Smooth muscle cell (in vitro differentiated cells): ENCODE results near the gene AZU1. TPM values are rescaled to one million over a fixed set of nuclear protein-coding genes. Genes with fewer than 3 reads are reported as not detected.
"Not testable (repeated sequence)": the region's sequence is repeated elsewhere in the genome, so short reads cannot be mapped to it uniquely, and the experiment has no call there.

ENCODE experiments used
- DNase-seq: peaks from one replicate; lab custom pipeline; 2025; ENCODE audit not compliant: unreplicated experiment; lab: John Stamatoyannopoulos, UW
- H2AFZ ChIP-seq: fragments of 200-600 bp; sonication (generic); 2 replicates; pipeline ENCODE4 v1.6.0; 2016; ENCODE audit warnings: antibody characterized with exemption, low read depth, mild to moderate bottlenecking
- H3F3A ChIP-seq: fragments of 200-600 bp; sonication (generic); 2 replicates; pipeline ENCODE4 v1.6.0; 2017; ENCODE audit warnings: antibody characterized with exemption, low read depth
- H3K27ac ChIP-seq: fragments of 200-600 bp; sonication (generic); 2 replicates; pipeline ENCODE4 v1.5.1; 2016; ENCODE audit warnings: low read depth, mild to moderate bottlenecking
- H3K27me3 ChIP-seq: fragments of 200-600 bp; sonication (generic); 2 replicates; pipeline ENCODE4 v1.6.1; 2016; ENCODE audit warnings: low read depth, mild to moderate bottlenecking
- H3K36me3 ChIP-seq: fragments of 200-600 bp; sonication (generic); 2 replicates; pipeline ENCODE4 v1.5.1; 2016; ENCODE audit warnings: low read depth
- H3K4me1 ChIP-seq: fragments of 200-600 bp; sonication (generic); 2 replicates; pipeline ENCODE4 v1.5.1; 2016; ENCODE audit warnings: low read depth
- H3K4me2 ChIP-seq: fragments of 200-600 bp; sonication (generic); 2 replicates; pipeline ENCODE4 v1.6.0; 2016; ENCODE audit warnings: mild to moderate bottlenecking
- H3K4me3 ChIP-seq: fragments of 200-600 bp; sonication (generic); 2 replicates; pipeline ENCODE4 v1.5.1; 2016; ENCODE audit warnings: mild to moderate bottlenecking
- H3K79me2 ChIP-seq: fragments of 200-600 bp; sonication (generic); 2 replicates; pipeline ENCODE4 v1.6.0; 2016; ENCODE audit warnings: low read depth, mild to moderate bottlenecking
- H3K9ac ChIP-seq: fragments of 200-600 bp; sonication (generic); 2 replicates; pipeline ENCODE4 v1.6.0; 2016; ENCODE audit warnings: low read depth
- H3K9me3 ChIP-seq: fragments of 200-600 bp; sonication (generic); replicated peaks from 2 replicates; pipeline ENCODE4 v1.5.1; 2016; ENCODE audit warnings: low read depth
- H4K20me1 ChIP-seq: fragments of 200-600 bp; sonication (generic); 2 replicates; pipeline ENCODE4 v1.6.0; 2016; ENCODE audit warnings: low read depth
- CTCF ChIP-seq: fragments of 200-600 bp; sonication (generic); IDR thresholded peaks from 2 replicates; pipeline ENCODE4 v1.5.1; 2017; ENCODE audit warnings: borderline replicate concordance, mild to moderate bottlenecking, antibody characterized with exemption; ENCODE audit not compliant: insufficient read depth, poor library complexity, severe bottlenecking
- WGBS: methylation state at CpG from one replicate; pipeline ENCODE4 v1.1.7; 2016; ENCODE audit warnings: low lambda C conversion rate; 5-methylcytosine and 5-hydroxymethylcytosine counted together
- polyA plus RNA-seq: library from polyadenylated mRNA; unstranded; fragments of >200 nt; fragmentation: Nextera tagmentation; extraction: Ambion mirVana; gene quantifications from 2 replicates; pipeline ENCODE4 v1.2.1, GENCODE V29; 2016
- total RNA-seq: library from RNA; depleted of rRNA; stranded (reverse); fragments of >200 nt; gene quantifications from 2 replicates; pipeline ENCODE4 v1.2.3, GENCODE V29; 2014

The AZU1 gene
- total and polyA plus RNA-seq, 2 experiments from 2014 or later = 0.32 to 8.0 TPM

- H3K79me2 ChIP-seq = no peaks in the 10 kb centered on the region
- WGBS = 95% methylated on average over 24 of the region's 67 CpGs
- no peaks in the 10 kb centered on the region for H3K36me3 ChIP-seq
- no peak for DNase-seq
- no peak overlapping the region for H3K9ac ChIP-seq
- no peak overlapping the region for H3K4me3 ChIP-seq
- H4K20me1 ChIP-seq = no peaks in the 10 kb centered on the region
- H2AFZ ChIP-seq = no peak overlapping the region
- no peaks in the 10 kb centered on the region for H3K4me1 ChIP-seq
- H3K4me2 ChIP-seq = no peak overlapping the region
- H3K27me3 ChIP-seq = no peaks in the 10 kb centered on the region
- TF ChIP-seq CTCF = no peak
- H3K27ac ChIP-seq = no peak overlapping the region
- no peaks in the 10 kb centered on the region for H3K9me3 ChIP-seq
- peaks cover 8% of the 10 kb centered on the region for H3F3A ChIP-seq
These were observed 25.5 kb downstream of the AZU1 start for GRCh38 chr19:853014-853585.

- not testable (repeated sequence) for H3K4me1 ChIP-seq, DNase-seq, H3K4me2 ChIP-seq, H4K20me1 ChIP-seq, H3K27ac ChIP-seq, H3K9me3 ChIP-seq, H3K27me3 ChIP-seq, H3F3A ChIP-seq, H3K79me2 ChIP-seq, H3K36me3 ChIP-seq, H2AFZ ChIP-seq, H3K9ac ChIP-seq, H3K4me3 ChIP-seq
- 94% methylated on average over 12 of the region's 17 CpGs for WGBS
These were observed 26.1 kb downstream of the AZU1 start for GRCh38 chr19:853614-854220.

GRCh38 chr19:854549-854948, 26.9 kb downstream of the AZU1 start:
- Histone ChIP-seq H3K4me2 (no peak overlapping the region), H3F3A (peaks cover 8% of the 10 kb centered on the region), H3K9ac (no peak overlapping the region), H4K20me1 (no peaks in the 10 kb centered on the region), H3K27me3 (no peaks in the 10 kb centered on the region), H3K27ac (no peak overlapping the region), H2AFZ (no peak overlapping the region), H3K9me3 (no peaks in the 10 kb centered on the region), H3K4me1 (no peaks in the 10 kb centered on the region), H3K79me2 (no peaks in the 10 kb centered on the region), H3K36me3 (no peaks in the 10 kb centered on the region), H3K4me3 (no peak overlapping the region)
- TF ChIP-seq CTCF = no peak
- no peak for DNase-seq
- WGBS = 86% methylated on average over 6 of the region's 6 CpGs

GRCh38 chr19:855142-855541, 27.5 kb downstream of the AZU1 start:
- Histone ChIP-seq H3K27me3 (peaks cover 4% of the 10 kb centered on the region), H3K9ac (no peak overlapping the region), H3F3A (peaks cover 6% of the 10 kb centered on the region), H3K4me3 (no peak overlapping the region), H2AFZ (no peak overlapping the region), H3K79me2 (no peaks in the 10 kb centered on the region), H4K20me1 (no peaks in the 10 kb centered on the region), H3K4me2 (no peak overlapping the region), H3K9me3 (no peaks in the 10 kb centered on the region), H3K4me1 (no peaks in the 10 kb centered on the region), H3K36me3 (no peaks in the 10 kb centered on the region), H3K27ac (no peak overlapping the region)
- TF ChIP-seq CTCF = no peak
- WGBS = 89% methylated on average over 12 of the region's 12 CpGs
- no peak for DNase-seq
